HepG2 (cell line): ENCODE data around the gene PLSCR5. TPM values are rescaled to one million over a fixed set of nuclear protein-coding genes. Genes with fewer than 3 reads are reported as not detected.
A peak's percentile ranks its signal among the peaks of the same experiment; 100 is the strongest.

ENCODE experiments used
- AGO1 ChIP-seq: fragments of 200-400 bp; formaldehyde crosslinking; IDR thresholded peaks from 2 replicates; pipeline ENCODE4 v1.6.1; 2017; ENCODE audit warnings: mild to moderate bottlenecking, low read depth, low read length, moderate library complexity; ENCODE audit not compliant: poor library complexity, severe bottlenecking
- ATF7-NPFF ChIP-seq: sonication (generic); formaldehyde crosslinking; IDR thresholded peaks from 2 replicates; pipeline ENCODE4 v1.8.1; 2023; ENCODE audit warnings: mild to moderate bottlenecking, low read depth, missing genetic modification reagents, moderate library complexity
- CBFB ChIP-seq: sonication (generic); formaldehyde crosslinking; IDR thresholded peaks from 2 replicates; pipeline ENCODE4 v1.4.0; 2020; ENCODE audit warnings: missing genetic modification reagents
- CEBPB ChIP-seq: IDR thresholded peaks from 2 replicates; pipeline ENCODE4 v1.6.1; 2011; ENCODE audit warnings: low read depth, low read length, improper control_type of control experiment, borderline replicate concordance
- GATAD1 ChIP-seq: IDR thresholded peaks from 2 replicates; pipeline ENCODE4 v1.6.1; 2016; ENCODE audit warnings: missing genetic modification reagents, missing compliant biosample characterization
- KLF6 ChIP-seq: IDR thresholded peaks from 2 replicates; pipeline ENCODE4 v1.8.0; 2016; ENCODE audit warnings: missing biosample characterization, missing genetic modification reagents
- LCORL ChIP-seq, 2 experiments: fragments of 450-650 bp in 1 of 2; sonication (generic) in 1 of 2; formaldehyde crosslinking in 1 of 2; IDR thresholded peaks; 2 replicates each; pipeline versions ENCODE4 v1.5.0 to v1.6.1; 2017 to 2020; ENCODE audit warnings: antibody characterized with exemption in 1 of 2, missing genetic modification reagents in 1 of 2
- MAFF ChIP-seq: IDR thresholded peaks from 2 replicates; pipeline ENCODE4 v1.6.1; 2011; ENCODE audit warnings: low read depth, low read length, improper control_type of control experiment
- NCOA1 ChIP-seq: sonication (generic); formaldehyde crosslinking; IDR thresholded peaks from 2 replicates; pipeline ENCODE4 v1.9.0; 2021; ENCODE audit warnings: missing genetic modification reagents
- NFYC ChIP-seq: IDR thresholded peaks from 2 replicates; pipeline ENCODE4 v1.6.1; 2016; ENCODE audit warnings: missing genetic modification reagents, missing compliant biosample characterization
- PHF21A ChIP-seq: sonication (generic); formaldehyde crosslinking; IDR thresholded peaks from 2 replicates; pipeline ENCODE4 v1.5.0; 2020; ENCODE audit warnings: mild to moderate bottlenecking, missing genetic modification reagents
- SETDB1 ChIP-seq: sonication (generic); formaldehyde crosslinking; IDR thresholded peaks from 2 replicates; pipeline ENCODE4 v1.5.1; 2020; ENCODE audit warnings: missing genetic modification reagents, mild to moderate bottlenecking, borderline replicate concordance
- SRF ChIP-seq: IDR thresholded peaks from 2 replicates; pipeline ENCODE4 v1.6.1; 2011; ENCODE audit warnings: mild to moderate bottlenecking, low read depth, low read length, moderate library complexity
- YEATS2 ChIP-seq: sonication (generic); formaldehyde crosslinking; IDR thresholded peaks from 2 replicates; pipeline ENCODE4 v1.4.0; 2020; ENCODE audit warnings: missing genetic modification reagents, borderline replicate concordance
- ZBTB21 ChIP-seq: sonication (generic); formaldehyde crosslinking; IDR thresholded peaks from 2 replicates; pipeline ENCODE4 v1.4.0; 2020; ENCODE audit warnings: missing genetic modification reagents
- ZNF24 ChIP-seq: fragments of 450-650 bp; IDR thresholded peaks from 2 replicates; pipeline ENCODE4 v1.6.1; 2017; ENCODE audit warnings: antibody characterized with exemption, mild to moderate bottlenecking
- ZSCAN29 ChIP-seq: sonication (generic); formaldehyde crosslinking; conservative IDR thresholded peaks from 2 replicates; pipeline ENCODE4 v1.4.0; 2020; ENCODE audit warnings: mild to moderate bottlenecking, missing genetic modification reagents
- polyA plus RNA-seq, 8 experiments: library from polyadenylated mRNA; depleted of rRNA in 3 of 8; stranded (reverse) in 7 of 8; unstranded in 1 of 8; fragments of >200 nt; fragmentation: Illumina TruSeq in 4 of 8; extraction: Trizol in 4 of 8; gene quantifications; 2 replicates each; pipeline versions ENCODE4 v1.2.1 to v1.2.3, GENCODE V29; 2011 to 2016; ENCODE audit warnings: low read depth in 4 of 8, missing spikeins in 1 of 8, mixed read lengths in 1 of 8; ENCODE audit not compliant: insufficient read depth in 1 of 8
- total RNA-seq, 5 experiments: library from RNA; depleted of rRNA; stranded (reverse); fragments of >200 nt; fragmentation: Illumina TruSeq; extraction: Trizol; gene quantifications; 2 replicates each; pipeline ENCODE4 v1.2.3, GENCODE V29; 2016; ENCODE audit warnings: low read depth in 1 of 5
- TF ChIP-seq, protein P1 (sequence below): sonication (generic); formaldehyde crosslinking; IDR thresholded peaks from 2 replicates; pipeline ENCODE4 v1.4.0; 2020; ENCODE audit warnings: missing genetic modification reagents
- TF ChIP-seq, protein P2 (sequence below): sonication (generic); formaldehyde crosslinking; IDR thresholded peaks from 2 replicates; pipeline ENCODE4 v1.4.0; 2020; ENCODE audit warnings: mild to moderate bottlenecking, missing genetic modification reagents
- TF ChIP-seq, protein P3 (sequence below): sonication (generic); formaldehyde crosslinking; conservative IDR thresholded peaks from 2 replicates; pipeline ENCODE4 v1.4.0; 2020; ENCODE audit warnings: mild to moderate bottlenecking, missing genetic modification reagents, moderate library complexity

Gene PLSCR5
- total and polyA plus RNA-seq, 2 of the 13 experiments (the other 11 are each of a cell fraction or from before 2014, with no cell fraction given), result 0.50 TPM; not detected in 1

DNA sequence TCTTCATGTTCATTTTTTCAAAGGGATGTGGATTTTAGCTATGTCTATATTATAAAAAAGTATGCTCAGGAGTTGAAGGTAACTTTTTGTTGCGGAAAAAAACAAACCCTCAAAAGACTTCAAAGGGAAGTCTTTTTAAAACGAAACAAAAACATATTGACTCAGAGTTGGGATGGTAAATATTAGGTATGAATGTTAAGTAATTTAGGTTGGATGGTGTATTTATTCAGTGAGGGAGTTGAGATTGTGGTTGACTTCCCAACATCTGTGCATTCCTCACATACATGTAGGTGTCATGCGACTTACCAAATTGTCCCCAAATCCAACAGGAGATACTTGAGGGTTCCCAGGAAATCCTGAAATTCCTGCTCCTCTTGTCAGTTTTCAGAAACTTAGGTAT lies 32.7 kb upstream of the PLSCR5 start (continued):
- TF ChIP-seq, protein P1, sequence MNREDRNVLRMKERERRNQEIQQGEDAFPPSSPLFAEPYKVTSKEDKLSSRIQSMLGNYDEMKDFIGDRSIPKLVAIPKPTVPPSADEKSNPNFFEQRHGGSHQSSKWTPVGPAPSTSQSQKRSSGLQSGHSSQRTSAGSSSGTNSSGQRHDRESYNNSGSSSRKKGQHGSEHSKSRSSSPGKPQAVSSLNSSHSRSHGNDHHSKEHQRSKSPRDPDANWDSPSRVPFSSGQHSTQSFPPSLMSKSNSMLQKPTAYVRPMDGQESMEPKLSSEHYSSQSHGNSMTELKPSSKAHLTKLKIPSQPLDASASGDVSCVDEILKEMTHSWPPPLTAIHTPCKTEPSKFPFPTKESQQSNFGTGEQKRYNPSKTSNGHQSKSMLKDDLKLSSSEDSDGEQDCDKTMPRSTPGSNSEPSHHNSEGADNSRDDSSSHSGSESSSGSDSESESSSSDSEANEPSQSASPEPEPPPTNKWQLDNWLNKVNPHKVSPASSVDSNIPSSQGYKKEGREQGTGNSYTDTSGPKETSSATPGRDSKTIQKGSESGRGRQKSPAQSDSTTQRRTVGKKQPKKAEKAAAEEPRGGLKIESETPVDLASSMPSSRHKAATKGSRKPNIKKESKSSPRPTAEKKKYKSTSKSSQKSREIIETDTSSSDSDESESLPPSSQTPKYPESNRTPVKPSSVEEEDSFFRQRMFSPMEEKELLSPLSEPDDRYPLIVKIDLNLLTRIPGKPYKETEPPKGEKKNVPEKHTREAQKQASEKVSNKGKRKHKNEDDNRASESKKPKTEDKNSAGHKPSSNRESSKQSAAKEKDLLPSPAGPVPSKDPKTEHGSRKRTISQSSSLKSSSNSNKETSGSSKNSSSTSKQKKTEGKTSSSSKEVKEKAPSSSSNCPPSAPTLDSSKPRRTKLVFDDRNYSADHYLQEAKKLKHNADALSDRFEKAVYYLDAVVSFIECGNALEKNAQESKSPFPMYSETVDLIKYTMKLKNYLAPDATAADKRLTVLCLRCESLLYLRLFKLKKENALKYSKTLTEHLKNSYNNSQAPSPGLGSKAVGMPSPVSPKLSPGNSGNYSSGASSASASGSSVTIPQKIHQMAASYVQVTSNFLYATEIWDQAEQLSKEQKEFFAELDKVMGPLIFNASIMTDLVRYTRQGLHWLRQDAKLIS (CRISPR knock-in tag), result no peak
- no peak for TF ChIP-seq SRF
- TF ChIP-seq PHF21A, result peak; percentile 57
- 0 out of 2 replicates have a peak, but pooled peaks have one; percentile 49 for TF ChIP-seq ZNF24
- no peak for TF ChIP-seq NFYC (CRISPR knock-in tag)
- TF ChIP-seq, protein P2, sequence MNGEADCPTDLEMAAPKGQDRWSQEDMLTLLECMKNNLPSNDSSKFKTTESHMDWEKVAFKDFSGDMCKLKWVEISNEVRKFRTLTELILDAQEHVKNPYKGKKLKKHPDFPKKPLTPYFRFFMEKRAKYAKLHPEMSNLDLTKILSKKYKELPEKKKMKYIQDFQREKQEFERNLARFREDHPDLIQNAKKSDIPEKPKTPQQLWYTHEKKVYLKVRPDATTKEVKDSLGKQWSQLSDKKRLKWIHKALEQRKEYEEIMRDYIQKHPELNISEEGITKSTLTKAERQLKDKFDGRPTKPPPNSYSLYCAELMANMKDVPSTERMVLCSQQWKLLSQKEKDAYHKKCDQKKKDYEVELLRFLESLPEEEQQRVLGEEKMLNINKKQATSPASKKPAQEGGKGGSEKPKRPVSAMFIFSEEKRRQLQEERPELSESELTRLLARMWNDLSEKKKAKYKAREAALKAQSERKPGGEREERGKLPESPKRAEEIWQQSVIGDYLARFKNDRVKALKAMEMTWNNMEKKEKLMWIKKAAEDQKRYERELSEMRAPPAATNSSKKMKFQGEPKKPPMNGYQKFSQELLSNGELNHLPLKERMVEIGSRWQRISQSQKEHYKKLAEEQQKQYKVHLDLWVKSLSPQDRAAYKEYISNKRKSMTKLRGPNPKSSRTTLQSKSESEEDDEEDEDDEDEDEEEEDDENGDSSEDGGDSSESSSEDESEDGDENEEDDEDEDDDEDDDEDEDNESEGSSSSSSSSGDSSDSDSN, result no peak
- no peak for TF ChIP-seq ZSCAN29
- TF ChIP-seq, protein P3, sequence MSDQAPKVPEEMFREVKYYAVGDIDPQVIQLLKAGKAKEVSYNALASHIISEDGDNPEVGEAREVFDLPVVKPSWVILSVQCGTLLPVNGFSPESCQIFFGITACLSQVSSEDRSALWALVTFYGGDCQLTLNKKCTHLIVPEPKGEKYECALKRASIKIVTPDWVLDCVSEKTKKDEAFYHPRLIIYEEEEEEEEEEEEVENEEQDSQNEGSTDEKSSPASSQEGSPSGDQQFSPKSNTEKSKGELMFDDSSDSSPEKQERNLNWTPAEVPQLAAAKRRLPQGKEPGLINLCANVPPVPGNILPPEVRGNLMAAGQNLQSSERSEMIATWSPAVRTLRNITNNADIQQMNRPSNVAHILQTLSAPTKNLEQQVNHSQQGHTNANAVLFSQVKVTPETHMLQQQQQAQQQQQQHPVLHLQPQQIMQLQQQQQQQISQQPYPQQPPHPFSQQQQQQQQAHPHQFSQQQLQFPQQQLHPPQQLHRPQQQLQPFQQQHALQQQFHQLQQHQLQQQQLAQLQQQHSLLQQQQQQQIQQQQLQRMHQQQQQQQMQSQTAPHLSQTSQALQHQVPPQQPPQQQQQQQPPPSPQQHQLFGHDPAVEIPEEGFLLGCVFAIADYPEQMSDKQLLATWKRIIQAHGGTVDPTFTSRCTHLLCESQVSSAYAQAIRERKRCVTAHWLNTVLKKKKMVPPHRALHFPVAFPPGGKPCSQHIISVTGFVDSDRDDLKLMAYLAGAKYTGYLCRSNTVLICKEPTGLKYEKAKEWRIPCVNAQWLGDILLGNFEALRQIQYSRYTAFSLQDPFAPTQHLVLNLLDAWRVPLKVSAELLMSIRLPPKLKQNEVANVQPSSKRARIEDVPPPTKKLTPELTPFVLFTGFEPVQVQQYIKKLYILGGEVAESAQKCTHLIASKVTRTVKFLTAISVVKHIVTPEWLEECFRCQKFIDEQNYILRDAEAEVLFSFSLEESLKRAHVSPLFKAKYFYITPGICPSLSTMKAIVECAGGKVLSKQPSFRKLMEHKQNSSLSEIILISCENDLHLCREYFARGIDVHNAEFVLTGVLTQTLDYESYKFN (CRISPR knock-in tag), result peak; percentile 94
- TF ChIP-seq ZBTB21, result no peak
- no peak for TF ChIP-seq SETDB1 (CRISPR knock-in tag)
- TF ChIP-seq ATF7-NPFF, result no peak
- TF ChIP-seq CEBPB, result peak; percentile 10; the same call in 1 of the 2 replicates
- TF ChIP-seq YEATS2 (CRISPR knock-in tag), result 0 out of 2 replicates have a peak, but pooled peaks have one; percentile 36
- TF ChIP-seq CBFB, result peak; percentile 99
- TF ChIP-seq KLF6 (CRISPR knock-in tag), result peak; percentile 46; the same call in 1 of the 2 replicates
- peak; percentile 59; the same call in 1 of the 2 replicates for TF ChIP-seq GATAD1 (CRISPR knock-in tag)
- TF ChIP-seq LCORL (IDR thresholded peaks at IDR 0.05), result peak; percentile 97
- peak; percentile 97 for TF ChIP-seq LCORL (CRISPR knock-in tag; IDR thresholded peaks at IDR 0.05)
- TF ChIP-seq MAFF, result no peak
- TF ChIP-seq AGO1, result no peak
- TF ChIP-seq NCOA1 (CRISPR knock-in tag), result 0 out of 2 replicates have a peak, but pooled peaks have one; percentile 45
